ENCODE results near the gene KNDC1.

GRCh38 chr10:133185916-133186315 lies 25.9 kb downstream of the KNDC1 start:
- no peak for TF ChIP-seq POLR2AphosphoS5 (IDR thresholded peaks at IDR 0.05; ENCODE audit: borderline replicate concordance, low read depth, low read length)
- no peak for TF ChIP-seq FOXP2 (optimal IDR thresholded peaks at IDR 0.05; ENCODE audit: control extremely low read depth, extremely low read length, insufficient read depth)
- no peak for TF ChIP-seq EZH2 (IDR thresholded peaks at IDR 0.05)

All from SK-N-MC (cell line).